ENCODE results near the gene ADD1. TPM values are rescaled to one million over a fixed set of nuclear protein-coding genes. Genes with fewer than 3 reads are reported as not detected.

The ADD1 gene
- total and polyA plus RNA-seq, 2 donors from 2014 or later, result 232 to 313 TPM

DNA sequence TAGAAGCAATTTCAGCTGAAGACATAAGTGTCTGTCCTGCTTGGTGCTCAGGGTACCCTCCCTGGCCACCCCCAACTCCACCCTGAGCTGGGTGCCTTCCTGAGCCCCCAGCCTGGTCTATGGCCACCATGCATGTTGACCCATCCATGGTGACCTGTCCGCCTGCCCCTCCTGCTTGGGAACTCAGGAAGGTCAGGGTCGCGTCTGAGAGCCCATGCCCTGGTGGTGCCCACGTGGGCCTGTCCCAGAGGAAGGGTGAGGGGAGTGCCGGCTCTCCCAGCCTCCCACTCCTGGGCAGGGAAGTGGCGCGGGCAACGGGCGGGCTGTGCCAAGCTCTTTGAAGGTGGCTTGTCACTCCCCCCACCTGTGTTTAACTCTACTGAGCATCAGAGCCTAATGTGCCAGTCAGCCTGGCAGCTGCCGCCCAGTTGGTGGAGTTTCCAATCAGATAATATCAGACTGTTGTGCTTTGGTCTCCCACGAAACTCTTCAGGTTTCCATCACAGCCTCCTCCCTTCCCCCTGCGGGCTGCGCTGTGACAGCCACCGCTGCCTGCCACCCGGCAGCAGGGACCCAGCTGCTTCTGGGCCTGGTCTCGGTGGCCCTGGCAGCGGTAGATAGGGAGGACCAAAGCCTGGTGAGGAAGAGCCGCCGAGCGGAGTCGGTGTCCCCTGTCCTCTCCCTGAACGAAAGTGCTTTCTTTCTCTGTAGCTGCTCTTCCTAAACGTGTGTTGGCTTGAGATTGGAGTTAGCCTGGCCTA lies 45.9 kb upstream of the ADD1 start:
- Histone ChIP-seq H3K9me3 (ENCODE audit: control insufficient read depth in 2 of 3, insufficient read depth in 1 of 3, low read length in 3 of 3) (no peaks in the 10 kb centered on the region), H3K9ac (ENCODE audit: low read length in 3 of 3) (peak overlapping the region in 1 of 3 donors; percentile 65), H3K27ac (ENCODE audit: low read depth in 2 of 2, low read length in 2 of 2) (peak overlapping the region; percentile 77 to 93), H3K27me3 (ENCODE audit: control insufficient read depth, insufficient read depth, low read length) (no peaks in the 10 kb centered on the region), H3K4me1 (ENCODE audit: control insufficient read depth in 2 of 3, insufficient read depth in 2 of 3, low read depth in 1 of 3, low read length in 3 of 3) (peaks cover 0 to 76% (median 56%) of the 10 kb centered on the region in 3 donors), H3K36me3 (ENCODE audit: control insufficient read depth in 2 of 3, insufficient read depth in 3 of 3, low read length in 3 of 3) (no peaks in the 10 kb centered on the region), H3K4me3 (ENCODE audit: low read length in 3 of 3) (peak overlapping the region in 1 of 3 donors; percentile 11)
- TF ChIP-seq, protein P1, sequence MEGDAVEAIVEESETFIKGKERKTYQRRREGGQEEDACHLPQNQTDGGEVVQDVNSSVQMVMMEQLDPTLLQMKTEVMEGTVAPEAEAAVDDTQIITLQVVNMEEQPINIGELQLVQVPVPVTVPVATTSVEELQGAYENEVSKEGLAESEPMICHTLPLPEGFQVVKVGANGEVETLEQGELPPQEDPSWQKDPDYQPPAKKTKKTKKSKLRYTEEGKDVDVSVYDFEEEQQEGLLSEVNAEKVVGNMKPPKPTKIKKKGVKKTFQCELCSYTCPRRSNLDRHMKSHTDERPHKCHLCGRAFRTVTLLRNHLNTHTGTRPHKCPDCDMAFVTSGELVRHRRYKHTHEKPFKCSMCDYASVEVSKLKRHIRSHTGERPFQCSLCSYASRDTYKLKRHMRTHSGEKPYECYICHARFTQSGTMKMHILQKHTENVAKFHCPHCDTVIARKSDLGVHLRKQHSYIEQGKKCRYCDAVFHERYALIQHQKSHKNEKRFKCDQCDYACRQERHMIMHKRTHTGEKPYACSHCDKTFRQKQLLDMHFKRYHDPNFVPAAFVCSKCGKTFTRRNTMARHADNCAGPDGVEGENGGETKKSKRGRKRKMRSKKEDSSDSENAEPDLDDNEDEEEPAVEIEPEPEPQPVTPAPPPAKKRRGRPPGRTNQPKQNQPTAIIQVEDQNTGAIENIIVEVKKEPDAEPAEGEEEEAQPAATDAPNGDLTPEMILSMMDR (IDR thresholded peaks at IDR 0.05; ENCODE audit: borderline replicate concordance, extremely low read depth, insufficient read depth), result no peak
- intact Hi-C loops (cut with DNase I), result no loop called here
- DNase-seq, result peak in 3 of 5 donors; percentile 8 to 84 (median 56)
- no peak for FAIRE-seq

DNA sequence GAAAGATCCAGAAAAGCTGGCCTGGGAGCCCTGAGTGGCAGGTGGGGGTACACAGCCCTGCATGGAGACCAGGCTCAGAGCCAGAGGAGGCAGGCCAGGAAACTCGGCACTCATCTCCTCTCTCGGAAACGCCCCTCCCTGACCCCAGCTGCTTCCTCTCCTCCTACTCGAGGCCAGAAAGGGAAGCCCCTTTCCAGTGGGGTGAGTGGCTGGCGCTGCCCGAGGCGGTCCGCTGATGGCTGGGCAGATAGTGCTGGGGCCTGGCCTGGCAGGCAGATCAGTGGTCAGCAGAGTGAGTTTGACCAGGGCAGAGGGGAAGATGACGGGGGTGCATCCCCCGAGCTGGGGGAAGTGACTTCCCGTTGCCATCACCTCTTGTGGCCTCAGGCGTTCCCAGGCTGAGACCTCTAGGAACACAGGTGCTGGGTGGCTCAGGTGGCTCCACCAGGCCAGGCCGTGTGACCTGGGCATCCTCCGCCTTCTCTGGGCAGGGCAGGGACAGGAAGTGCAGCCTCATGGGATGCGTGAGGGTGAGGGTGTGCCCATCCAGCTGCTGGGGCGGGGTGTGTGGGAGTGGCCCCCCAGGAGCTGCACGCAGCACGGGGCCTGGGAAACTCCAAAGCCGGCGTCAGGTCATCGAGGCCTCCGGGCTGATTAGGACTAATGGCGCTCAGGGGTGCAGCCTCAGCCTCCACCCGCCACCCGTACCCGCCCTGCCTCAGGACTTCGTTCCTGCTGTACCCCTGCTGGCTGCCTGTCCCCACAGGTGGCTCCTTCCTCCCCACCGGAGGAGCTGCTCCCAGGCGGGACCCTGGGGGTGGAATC lies 45.0 kb upstream of the ADD1 start:
- Histone ChIP-seq H3K4me1 (ENCODE audit: control insufficient read depth in 2 of 3, insufficient read depth in 2 of 3, low read depth in 1 of 3, low read length in 3 of 3) (peaks cover 0 to 79% (median 56%) of the 10 kb centered on the region in 3 donors), H3K9ac (ENCODE audit: low read length in 3 of 3) (peak overlapping the region in 1 of 3 donors; percentile 65), H3K27me3 (ENCODE audit: control insufficient read depth, insufficient read depth, low read length) (no peaks in the 10 kb centered on the region), H3K4me3 (ENCODE audit: low read length in 3 of 3) (no peak overlapping the region), H3K9me3 (ENCODE audit: control insufficient read depth in 2 of 3, insufficient read depth in 1 of 3, low read length in 3 of 3) (no peaks in the 10 kb centered on the region), H3K27ac (ENCODE audit: low read depth in 2 of 2, low read length in 2 of 2) (peak overlapping the region; percentile 77 to 93), H3K36me3 (ENCODE audit: control insufficient read depth in 2 of 3, insufficient read depth in 3 of 3, low read length in 3 of 3) (no peaks in the 10 kb centered on the region)
- peak; percentile 66 to 92 (median 74) for DNase-seq
- TF ChIP-seq, protein P1 (IDR thresholded peaks at IDR 0.05; ENCODE audit: borderline replicate concordance, extremely low read depth, insufficient read depth), result no peak
- no peak for FAIRE-seq
- intact Hi-C loops (cut with DNase I), result no loop called here

DNA sequence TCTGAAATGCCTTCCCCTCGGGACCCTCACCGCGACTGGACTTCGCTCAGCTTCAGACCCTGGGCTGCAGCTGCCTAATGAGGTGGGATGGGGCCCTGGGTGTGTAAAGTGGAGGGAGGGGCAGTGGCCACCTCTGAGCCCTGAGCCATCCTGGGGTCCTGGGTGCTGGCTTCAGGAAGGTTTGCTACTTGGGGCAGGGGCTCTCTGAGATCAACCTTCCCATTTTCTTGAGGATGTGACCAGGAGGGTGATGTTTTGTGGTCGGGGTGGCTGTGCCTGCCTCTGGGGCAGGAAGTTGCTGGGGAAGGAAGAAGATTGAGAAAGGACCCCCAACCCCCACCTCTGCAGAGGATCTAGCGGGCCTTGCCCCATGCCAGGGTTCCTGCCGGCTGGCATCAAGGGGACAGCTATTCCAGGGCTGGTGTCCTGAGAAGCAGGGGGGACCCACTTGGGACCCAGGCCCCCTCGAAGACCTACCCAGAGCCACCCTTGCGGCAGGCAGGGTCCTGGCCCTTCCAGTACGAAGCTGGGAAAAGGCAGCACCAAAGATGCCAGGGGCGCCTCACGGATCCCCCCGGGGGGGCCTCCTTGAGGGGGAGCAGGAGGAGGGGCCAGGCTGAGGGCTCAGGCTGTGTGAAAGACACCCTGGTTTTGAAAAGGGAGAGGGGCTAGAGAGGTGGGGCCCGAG lies 44.3 kb upstream of the ADD1 start:
- TF ChIP-seq, protein P1 (IDR thresholded peaks at IDR 0.05; ENCODE audit: borderline replicate concordance, extremely low read depth, insufficient read depth), result no peak
- Histone ChIP-seq H3K9me3 (ENCODE audit: control insufficient read depth in 2 of 3, insufficient read depth in 1 of 3, low read length in 3 of 3) (no peaks in the 10 kb centered on the region), H3K27ac (ENCODE audit: low read depth in 2 of 2, low read length in 2 of 2) (peak overlapping the region; percentile 77 to 93), H3K9ac (ENCODE audit: low read length in 3 of 3) (peak overlapping the region in 1 of 3 donors; percentile 12), H3K4me3 (ENCODE audit: low read length in 3 of 3) (no peak overlapping the region), H3K36me3 (ENCODE audit: control insufficient read depth in 2 of 3, insufficient read depth in 3 of 3, low read length in 3 of 3) (peaks cover 0 to 2% (median 0%) of the 10 kb centered on the region in 3 donors), H3K4me1 (ENCODE audit: control insufficient read depth in 2 of 3, insufficient read depth in 2 of 3, low read depth in 1 of 3, low read length in 3 of 3) (peaks cover 0 to 77% (median 49%) of the 10 kb centered on the region in 3 donors), H3K27me3 (ENCODE audit: control insufficient read depth, insufficient read depth, low read length) (no peaks in the 10 kb centered on the region)
- DNase-seq (peak in 2 of 5 donors; percentile 62 to 76), FAIRE-seq (no peak)
- intact Hi-C loops (cut with DNase I), result no loop called here
